M059J (cell line): ENCODE results near the gene ZNF446. TPM values are rescaled to one million over a fixed set of nuclear protein-coding genes. Genes with fewer than 3 reads are reported as not detected.
"Not testable (repeated sequence)": the region's sequence is repeated elsewhere in the genome, so short reads cannot be mapped to it uniquely, and the experiment has no call there.

Source experiments
- DNase-seq: peaks from one replicate; pipeline ENCODE4 v3.0.0-alpha.2; 2012; ENCODE audit warnings: low read depth
- total RNA-seq: library from RNA; depleted of rRNA; stranded (reverse); fragments of >200 nt; shearing (Covaris generic); gene quantifications from 2 replicates; pipeline ENCODE4 v1.2.3, GENCODE V29; 2014

The ZNF446 gene
- total RNA-seq, 1 experiment from 2014 or later, result 10.9 TPM

GRCh38 chr19:58469241-58470013 lies 6.7 kb upstream of the ZNF446 start:
- no peak for DNase-seq

- not testable (repeated sequence) for DNase-seq
These were observed 5.2 kb upstream of the ZNF446 start for GRCh38 chr19:58470837-58471543.

- DNase-seq, result no peak
These were observed 4.4 kb upstream of the ZNF446 start for GRCh38 chr19:58471736-58472135.

- DNase-seq, result no peak
These were observed 2.4 kb upstream of the ZNF446 start for GRCh38 chr19:58473775-58474174.

GRCh38 chr19:58474291-58474996 lies 1.7 kb upstream of the ZNF446 start:
- DNase-seq, result peak; percentile 92

- no peak for DNase-seq
These were observed 997 bp upstream of the ZNF446 start for GRCh38 chr19:58474997-58475713.

- peak; percentile 12 for DNase-seq
These were observed 405 bp downstream of the ZNF446 start for GRCh38 chr19:58476498-58477015.

- no peak for DNase-seq
These were observed 978 bp downstream of the ZNF446 start for GRCh38 chr19:58477130-58477529.

- no peak for DNase-seq
These were observed 1.7 kb downstream of the ZNF446 start for GRCh38 chr19:58477871-58478270.

GRCh38 chr19:58479303-58479702 lies 3.2 kb downstream of the ZNF446 start:
- no peak for DNase-seq

- DNase-seq, result no peak
These were observed 3.8 kb downstream of the ZNF446 start for GRCh38 chr19:58479736-58480480.

GRCh38 chr19:58480481-58480830 lies 4.3 kb downstream of the ZNF446 start:
- DNase-seq, result no peak

GRCh38 chr19:58480831-58481230 lies 4.7 kb downstream of the ZNF446 start:
- DNase-seq, result no peak

- DNase-seq, result no peak
These were observed 6.2 kb downstream of the ZNF446 start for GRCh38 chr19:58482372-58482771.

GRCh38 chr19:58483776-58484175 lies 7.6 kb downstream of the ZNF446 start:
- DNase-seq, result no peak

GRCh38 chr19:58484349-58484748 lies 8.2 kb downstream of the ZNF446 start:
- not testable (repeated sequence) for DNase-seq

GRCh38 chr19:58491393-58491792 lies 15.2 kb downstream of the ZNF446 start:
- DNase-seq, result no peak

- no peak for DNase-seq
These were observed 16.1 kb downstream of the ZNF446 start for GRCh38 chr19:58492265-58492664.

GRCh38 chr19:58497634-58498170 lies 21.6 kb downstream of the ZNF446 start:
- DNase-seq, result no peak

GRCh38 chr19:58498316-58499020 lies 22.3 kb downstream of the ZNF446 start:
- DNase-seq, result no peak
